Dedifferentiated amniotic fluid mesenchymal stem cell (primary cell): ENCODE measurements around the gene MFSD8.
"Not testable (repeated sequence)": the region's sequence is repeated elsewhere in the genome, so short reads cannot be mapped to it uniquely, and the experiment has no call there.

Experiments
- DNase-seq: peaks from one replicate; pipeline ENCODE4 v3.0.0-alpha.2; 2016; ENCODE audit errors: extremely low spot score

MFSD8 gene

GRCh38 chr4:127936974-127937373 lies 28.0 kb downstream of the MFSD8 start:
- peak; percentile 40 for DNase-seq

GRCh38 chr4:127931836-127932235 lies 33.1 kb downstream of the MFSD8 start:
- not testable (repeated sequence) for DNase-seq

- no peak for DNase-seq
Observed at GRCh38 chr4:127930175-127930574, 34.8 kb downstream of the MFSD8 start.

GRCh38 chr4:127925720-127926119 lies 39.3 kb downstream of the MFSD8 start:
- DNase-seq = not testable (repeated sequence)

- DNase-seq = no peak
Observed at GRCh38 chr4:127922226-127922625, 42.7 kb downstream of the MFSD8 start.

GRCh38 chr4:127920521-127920920 lies 44.5 kb downstream of the MFSD8 start:
- DNase-seq = no peak

GRCh38 chr4:127917151-127917550 lies 47.8 kb downstream of the MFSD8 start:
- DNase-seq = no peak

GRCh38 chr4:127916512-127916911 lies 48.5 kb downstream of the MFSD8 start:
- no peak for DNase-seq

- DNase-seq = no peak
Observed at GRCh38 chr4:127905029-127905428, 59.9 kb downstream of the MFSD8 start.

GRCh38 chr4:127899682-127900081 lies 65.3 kb downstream of the MFSD8 start:
- peak; percentile 13 for DNase-seq

- no peak for DNase-seq
Observed at GRCh38 chr4:127896528-127896927, 68.4 kb downstream of the MFSD8 start.

- DNase-seq = no peak
Observed at GRCh38 chr4:127896069-127896468, 68.9 kb downstream of the MFSD8 start.

- DNase-seq = no peak
Observed at GRCh38 chr4:127889903-127890302, 75.1 kb downstream of the MFSD8 start.

- DNase-seq = no peak
Observed at GRCh38 chr4:127888559-127888958, 76.4 kb downstream of the MFSD8 start.

- no peak for DNase-seq
Observed at GRCh38 chr4:127881563-127881864, 83.5 kb downstream of the MFSD8 start.

GRCh38 chr4:127880763-127881562 lies 84.0 kb downstream of the MFSD8 start, which contains the start of gene PLK4:
PLK4 (plus strand) TSS chr4:127880893; CDS start chr4:127881135, 242 bp downstream.
- DNase-seq = peak; percentile 93

GRCh38 chr4:127875791-127876190 lies 89.2 kb downstream of the MFSD8 start:
- DNase-seq = no peak

GRCh38 chr4:127870688-127871087 lies 94.3 kb downstream of the MFSD8 start:
- peak; percentile 74 for DNase-seq

GRCh38 chr4:127870281-127870680 lies 94.7 kb downstream of the MFSD8 start:
- DNase-seq = no peak

GRCh38 chr4:127868196-127868595 lies 96.8 kb downstream of the MFSD8 start:
- DNase-seq = no peak
